GM12878 (cell line): ENCODE data around the gene TEX50. TPM values are rescaled to one million over a fixed set of nuclear protein-coding genes. Genes with fewer than 3 reads are reported as not detected.
"Not testable (repeated sequence)": the region's sequence is repeated elsewhere in the genome, so short reads cannot be mapped to it uniquely, and the experiment has no call there.

Experiments used
- ATAC-seq: fragments of 200-7000 bp; cut with Tn5 transposase; 3 replicates; pipeline ENCODE4 v1.9.1; 2020; ENCODE audit warnings: mild to moderate bottlenecking, moderate library complexity
- BruUV-seq: library from RNA; stranded (reverse); fragments of 400-500 nt; replicated peaks from 2 replicates; lab custom pipeline; 2021; lab: Mats Ljungman, UMichigan
- CTCF ChIA-PET: fragments of 300-600 bp; sonication (Branson Sonifier 250); formaldehyde crosslinking; extraction: SDS; loops from one replicate; lab custom pipeline; 2021; ENCODE audit warnings: inconsistent platforms; lab: Yijun Ruan, JAX
- POLR2A ChIA-PET: fragments of 350-600 bp; formaldehyde crosslinking; extraction: SDS; loops from one replicate; lab custom pipeline; 2021; ENCODE audit warnings: inconsistent platforms; lab: Charles Lee
- RAD21 ChIA-PET: fragments of 300-600 bp; sonication (Branson Sonifier 250); formaldehyde crosslinking; loops from one replicate; lab custom pipeline; 2023; ENCODE audit warnings: antibody characterized with exemption; ENCODE audit not compliant: unreplicated experiment; lab: Charles Lee
- SMC1A ChIA-PET: fragments of 300-600 bp; sonication (Branson Sonifier 250); formaldehyde crosslinking; loops from one replicate; lab custom pipeline; 2023; ENCODE audit not compliant: unreplicated experiment, uncharacterized antibody; lab: Charles Lee
- DNase-seq: peaks from one replicate; pipeline ENCODE4 v3.0.0-alpha.2; 2011; ENCODE audit warnings: low read depth, low spot score
- FAIRE-seq: peaks from 3 replicates; lab custom pipeline; 2011; peaks lifted over from hg19 to GRCh38; lab: Jason Lieb, UNC
- H2AFZ ChIP-seq: 2 replicates; pipeline ENCODE4 v1.6.0; 2011; ENCODE audit warnings: low read depth, low read length, control low read depth; ENCODE audit not compliant: control insufficient read depth
- H3K27ac ChIP-seq: 2 replicates; pipeline ENCODE4 v1.5.1; 2011; ENCODE audit warnings: control low read depth; ENCODE audit not compliant: control insufficient read depth, insufficient read depth
- H3K27me3 ChIP-seq, 2 experiments: replicated peaks in 1 of 2; 2 replicates each; pipeline versions ENCODE4 v1.6.0 to v1.6.1; 2011; ENCODE audit warnings: low read length in 1 of 2; ENCODE audit not compliant: control insufficient read depth in 2 of 2, insufficient read depth in 2 of 2
- H3K36me3 ChIP-seq, 2 experiments: 2 replicates each; pipeline ENCODE4 v1.5.1; 2011; ENCODE audit warnings: low read length in 1 of 2; ENCODE audit not compliant: control insufficient read depth in 2 of 2, insufficient read depth in 2 of 2
- H3K4me1 ChIP-seq: 2 replicates; pipeline ENCODE4 v1.6.1; 2011; ENCODE audit warnings: mild to moderate bottlenecking, low read length, moderate library complexity, mixed read lengths; ENCODE audit not compliant: control insufficient read depth, insufficient read depth
- H3K4me2 ChIP-seq: 2 replicates; pipeline ENCODE4 v1.6.0; 2011; ENCODE audit warnings: control low read depth; ENCODE audit not compliant: control insufficient read depth, insufficient read depth
- H3K4me3 ChIP-seq: fragments of 200-600 bp; sonication (generic); 2 replicates; pipeline ENCODE4 v1.5.1; 2016
- H3K79me2 ChIP-seq: 2 replicates; pipeline ENCODE4 v1.6.0; 2011; ENCODE audit warnings: low read length; ENCODE audit not compliant: control insufficient read depth, insufficient read depth
- H3K9ac ChIP-seq: 2 replicates; pipeline ENCODE4 v1.8.0; 2011; ENCODE audit warnings: low read length, control low read depth, mixed read lengths; ENCODE audit not compliant: control insufficient read depth, insufficient read depth
- H3K9me3 ChIP-seq: replicated peaks from 3 replicates; pipeline ENCODE4 v1.5.1; 2011; ENCODE audit warnings: mild to moderate bottlenecking, low read length; ENCODE audit not compliant: control insufficient read depth, insufficient read depth
- H4K20me1 ChIP-seq: 2 replicates; pipeline ENCODE4 v1.6.0; 2011; ENCODE audit not compliant: control insufficient read depth, insufficient read depth
- BMI1 ChIP-seq: fragments of 450-650 bp; IDR thresholded peaks from 2 replicates; pipeline ENCODE4 v1.6.1; 2016; ENCODE audit warnings: mild to moderate bottlenecking, moderate library complexity, borderline replicate concordance
- FOS ChIP-seq: IDR thresholded peaks from 3 replicates; pipeline ENCODE4 v1.6.1; 2011; ENCODE audit warnings: borderline replicate concordance; ENCODE audit not compliant: insufficient read length; ENCODE audit errors: extremely low read depth
- MEF2B ChIP-seq: fragments of 450-650 bp; IDR thresholded peaks from 2 replicates; pipeline ENCODE4 v1.6.1; 2018; ENCODE audit warnings: mild to moderate bottlenecking, moderate library complexity; ENCODE audit not compliant: partially characterized antibody, poor library complexity, severe bottlenecking
- SUZ12 ChIP-seq: fragments of 200-600 bp; sonication (generic); IDR thresholded peaks from one replicate; pipeline ENCODE4 v1.6.1; 2018; ENCODE audit warnings: antibody characterized with exemption, mild to moderate bottlenecking; ENCODE audit not compliant: unreplicated experiment
- WGBS: methylation state at CpG from one replicate; pipeline ENCODE4 v1.1.6; 2016; ENCODE audit warnings: low lambda C conversion rate; ENCODE audit not compliant: insufficient replicate concordance, insufficient coverage; ENCODE audit errors: missing lambda C conversion rate; 5-methylcytosine and 5-hydroxymethylcytosine counted together
- in situ Hi-C: fragments of 300-500 bp; cut with MboI; formaldehyde crosslinking; loops from 9 replicates; pipeline ENCODE4 v1.14.3; 2018; ENCODE audit warnings: mixed read lengths
- intact Hi-C: fragments of 100-400 bp; cut with micrococcal nuclease; formaldehyde crosslinking; loops from one replicate; pipeline ENCODE4 v1.14.2; 2022; ENCODE audit not compliant: unreplicated experiment
- polyA plus RNA-seq, 11 experiments: library from polyadenylated mRNA; depleted of rRNA in 4 of 11; unstranded in 6 of 11; stranded (reverse) in 5 of 11; fragments of >200 nt; fragmentation: Nextera tagmentation in 4 of 11; fragmentation: Illumina TruSeq in 1 of 11; extraction: Ambion mirVana in 4 of 11; extraction: Trizol in 1 of 11; gene quantifications; 1 replicate in 1 of 11; 2 replicates in 10 of 11; pipeline versions ENCODE4 v1.2.1 to v1.2.3, GENCODE V29; 2011 to 2016; ENCODE audit warnings: inconsistent platforms in 2 of 11, missing spikeins in 2 of 11, low read depth in 1 of 11
- total RNA-seq, 4 experiments: library from RNA; depleted of rRNA in 3 of 4; stranded (reverse); fragments of >200 nt in 3 of 4; fragmentation: Illumina TruSeq in 1 of 4; extraction: Trizol in 1 of 4; gene quantifications; 2 replicates each; pipeline versions ENCODE4 v1.2.1 to v1.2.3, GENCODE V29; 2013 to 2021
- TF ChIP-seq, protein P1 (sequence below): IDR thresholded peaks from 2 replicates; pipeline ENCODE4 v1.6.1; 2011; ENCODE audit warnings: borderline replicate concordance, low read depth, mild to moderate bottlenecking, moderate library complexity, low read length; ENCODE audit not compliant: insufficient read depth, poor library complexity, severe bottlenecking

The TEX50 gene
- total and polyA plus RNA-seq, 10 of the 15 experiments (the other 5 are each of a cell fraction or from before 2014, with no cell fraction given): not detected

DNA sequence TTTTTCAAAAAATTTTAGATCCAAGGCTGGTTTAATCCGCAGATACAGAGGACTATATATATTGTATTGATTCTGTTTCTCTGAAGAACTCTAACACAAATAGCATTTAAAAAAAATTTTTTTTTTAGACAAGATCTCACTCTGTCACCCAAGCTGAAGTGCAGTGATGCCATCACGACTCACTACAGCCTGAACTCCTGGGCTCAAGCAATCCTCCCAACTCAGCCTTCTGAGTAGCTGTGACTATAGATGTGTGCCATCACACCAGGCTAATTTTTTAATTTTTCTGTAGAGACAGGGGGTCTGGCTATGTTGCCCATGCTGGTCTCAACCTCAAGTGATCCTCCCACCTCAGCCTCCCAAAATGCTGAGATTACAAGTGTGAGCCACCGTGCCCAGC is 31.5 kb downstream of the TEX50 start (continued):
- TF ChIP-seq FOS: no peak

DNA sequence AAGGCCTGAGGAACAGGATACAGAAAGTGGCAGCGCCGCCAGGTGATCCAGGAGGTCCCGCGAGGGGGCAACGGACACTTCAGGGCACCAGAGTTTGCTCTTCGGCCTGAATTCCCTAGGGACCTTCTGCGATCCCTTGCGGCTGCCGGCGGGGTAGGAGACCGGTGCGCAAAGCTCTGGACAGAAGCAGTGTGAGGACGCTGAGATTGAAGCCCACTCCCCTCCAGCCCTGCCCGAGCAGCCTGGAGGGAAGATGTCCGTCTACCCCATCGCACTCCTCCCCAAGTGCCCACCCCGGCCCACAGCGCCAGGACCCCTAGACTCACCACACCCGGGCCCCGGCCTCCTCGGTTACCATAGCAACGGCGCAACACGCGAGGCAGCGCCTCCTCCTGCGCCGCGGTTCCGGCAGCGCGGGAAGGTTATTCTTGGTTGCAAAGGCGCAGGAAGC is 34.4 kb downstream of the TEX50 start, which contains the start of gene ANKRD45:
ANKRD45 (minus strand) TSS at position 361 of the 451 bp plus-strand sequence. CDS start 10,433 bp downstream, outside the sequence.
- SMC1A ChIA-PET: no interaction called here
- 16% methylated on average over 28 of the region's 33 CpGs for WGBS

DNA sequence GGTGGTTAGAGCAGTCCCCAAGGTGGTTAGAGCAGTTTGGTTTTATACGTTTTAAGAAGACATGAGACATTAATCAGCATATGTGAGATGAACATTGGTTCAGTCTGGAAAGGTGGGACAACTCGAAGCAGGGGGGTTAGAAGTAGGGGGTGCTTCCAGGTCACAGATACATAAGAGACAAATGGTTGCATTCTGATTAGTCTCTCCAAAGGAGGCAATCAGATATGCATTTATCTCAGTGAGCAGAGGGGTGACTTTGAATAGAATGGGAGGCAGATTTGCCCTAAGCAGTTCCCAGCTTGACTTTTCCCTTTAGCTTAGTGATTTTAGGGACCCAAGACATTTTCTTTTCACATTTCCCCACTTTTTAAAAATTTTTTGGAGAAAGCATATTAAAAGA is 39.4 kb downstream of the TEX50 start:
- in situ Hi-C loops, RAD21 ChIA-PET, FAIRE-seq, BruUV-seq, H3K4me1 ChIP-seq, H3K9me3 ChIP-seq, H3K9ac ChIP-seq, intact Hi-C loops, H3K36me3 ChIP-seq, H2AFZ ChIP-seq, POLR2A ChIA-PET, H3K4me3 ChIP-seq, H3K4me2 ChIP-seq, H3K27me3 ChIP-seq, H3K27ac ChIP-seq, H3K79me2 ChIP-seq, ATAC-seq, DNase-seq, H4K20me1 ChIP-seq: not testable (repeated sequence)
- CTCF ChIA-PET: interaction anchor here (0.6 to 1.0 kb wide), 2 partner anchors 32 to 560 kb away, joined by 3 to 5 read pairs; no protein-coding TSS in a partner anchor
- WGBS: 0% methylated on average over 2 of the region's 2 CpGs
- SMC1A ChIA-PET: interaction anchor here (0.9 kb wide), 1 partner anchor 94 kb away, joined by 3 read pairs; no protein-coding TSS in a partner anchor

More for the DNA sequence above, 34.4 kb downstream of the TEX50 start, which contains the start of gene ANKRD45:
- H3K9me3 ChIP-seq: no peaks in the 10 kb centered on the region
- BruUV-seq: no TSS peak
- H3K4me3 ChIP-seq: no peak within 1 kb of the TSS
- H4K20me1 ChIP-seq: no peaks in the 10 kb centered on the region
- H3K27ac ChIP-seq: no peak within 1 kb of the TSS
- TF ChIP-seq BMI1 (peak; percentile 71), MEF2B (no peak), SUZ12 (no peak)
- TF ChIP-seq, protein P1, sequence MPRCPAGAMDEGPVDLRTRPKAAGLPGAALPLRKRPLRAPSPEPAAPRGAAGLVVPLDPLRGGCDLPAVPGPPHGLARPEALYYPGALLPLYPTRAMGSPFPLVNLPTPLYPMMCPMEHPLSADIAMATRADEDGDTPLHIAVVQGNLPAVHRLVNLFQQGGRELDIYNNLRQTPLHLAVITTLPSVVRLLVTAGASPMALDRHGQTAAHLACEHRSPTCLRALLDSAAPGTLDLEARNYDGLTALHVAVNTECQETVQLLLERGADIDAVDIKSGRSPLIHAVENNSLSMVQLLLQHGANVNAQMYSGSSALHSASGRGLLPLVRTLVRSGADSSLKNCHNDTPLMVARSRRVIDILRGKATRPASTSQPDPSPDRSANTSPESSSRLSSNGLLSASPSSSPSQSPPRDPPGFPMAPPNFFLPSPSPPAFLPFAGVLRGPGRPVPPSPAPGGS: no peak
- POLR2A ChIA-PET: no interaction called here
- RAD21 ChIA-PET: no interaction called here
- intact Hi-C loops (no loop called here), in situ Hi-C loops (no loop called here)
- H3K9ac ChIP-seq: no peak within 1 kb of the TSS
- no peaks in the 10 kb centered on the region for H3K4me1 ChIP-seq
- CTCF ChIA-PET: no interaction called here
- no peak for FAIRE-seq
- no peak within 1 kb of the TSS; the same call in 1 of the 2 replicates for H3K4me2 ChIP-seq
- DNase-seq: no peak
- ATAC-seq: no peak; the same call in 2 of the 3 replicates
- H3K27me3 ChIP-seq: peaks cover 1 to 14% of the 10 kb centered on the region in 2 experiments; a peak in 2 of 4 replicates
- no peaks in the 10 kb centered on the region for H3K36me3 ChIP-seq
- no peak within 1 kb of the TSS for H2AFZ ChIP-seq
- H3K79me2 ChIP-seq: no peaks in the 10 kb centered on the region

DNA sequence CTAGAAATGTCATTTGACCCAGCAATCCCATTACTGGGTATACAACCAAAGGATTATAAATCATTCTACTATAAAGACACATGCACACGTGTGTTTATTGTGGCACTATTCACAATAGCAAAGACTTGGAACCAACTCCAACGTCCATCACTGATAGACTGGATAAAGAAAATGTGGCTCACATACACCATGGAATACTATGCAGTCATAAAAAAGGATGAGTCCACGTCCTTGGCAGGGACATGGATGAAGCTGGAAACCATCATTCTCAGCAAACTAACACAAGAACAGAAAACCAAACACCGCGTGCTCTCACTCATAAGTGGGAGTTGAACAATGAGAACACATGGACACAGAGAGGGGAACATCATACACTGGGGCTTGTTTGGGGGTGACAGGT is 45.0 kb downstream of the TEX50 start:
- CTCF ChIA-PET, H3K36me3 ChIP-seq, SMC1A ChIA-PET, H3K4me1 ChIP-seq, H3K79me2 ChIP-seq, FAIRE-seq, RAD21 ChIA-PET, intact Hi-C loops, H3K9ac ChIP-seq, H3K27ac ChIP-seq, H3K27me3 ChIP-seq, BruUV-seq, POLR2A ChIA-PET, in situ Hi-C loops, DNase-seq, ATAC-seq, H3K9me3 ChIP-seq, H3K4me2 ChIP-seq, H3K4me3 ChIP-seq, H2AFZ ChIP-seq, H4K20me1 ChIP-seq: not testable (repeated sequence)
- 60% methylated on average over 5 of the region's 5 CpGs for WGBS
